Activated naive CD8-positive, alpha-beta T cell treated with anti-CD3 and anti-CD28 coated beads, Interleukin-2, amount 50 U/mL, for 16 hours (primary cell): ENCODE measurements around the gene INTS2.
A peak's percentile ranks its signal among the peaks of the same experiment; 100 is the strongest.
"Not testable (repeated sequence)": the region's sequence is repeated elsewhere in the genome, so short reads cannot be mapped to it uniquely, and the experiment has no call there.

ENCODE experiments used
- DNase-seq: peaks from one replicate; pipeline ENCODE4 v3.0.0-alpha.2; 2020; ENCODE audit warnings: low read depth, low spot score

The INTS2 gene

GRCh38 chr17:61849674-61850073 lies 78.1 kb downstream of the INTS2 start:
- DNase-seq = no peak

- no peak for DNase-seq
Measured at GRCh38 chr17:61848896-61849295, 78.9 kb downstream of the INTS2 start.

- no peak for DNase-seq
Measured at GRCh38 chr17:61848247-61848646, 79.5 kb downstream of the INTS2 start.

- DNase-seq = no peak
Measured at GRCh38 chr17:61847659-61848058, 80.1 kb downstream of the INTS2 start.

GRCh38 chr17:61846761-61847375 lies 80.9 kb downstream of the INTS2 start:
- DNase-seq = no peak

- DNase-seq = no peak
Measured at GRCh38 chr17:61846088-61846487, 81.7 kb downstream of the INTS2 start.

- DNase-seq = no peak
Measured at GRCh38 chr17:61843435-61843834, 84.3 kb downstream of the INTS2 start.

- no peak for DNase-seq
Measured at GRCh38 chr17:61842899-61843298, 84.9 kb downstream of the INTS2 start.

- no peak for DNase-seq
Measured at GRCh38 chr17:61839300-61839786, 88.4 kb downstream of the INTS2 start.

- DNase-seq = peak; percentile 2
Measured at GRCh38 chr17:61837175-61838051, 90.4 kb downstream of the INTS2 start.

GRCh38 chr17:61836266-61837174 lies 91.3 kb downstream of the INTS2 start:
- no peak for DNase-seq

GRCh38 chr17:61835606-61836005 lies 92.2 kb downstream of the INTS2 start:
- DNase-seq = no peak

GRCh38 chr17:61834610-61835009 lies 93.2 kb downstream of the INTS2 start:
- DNase-seq = no peak

- no peak for DNase-seq
Measured at GRCh38 chr17:61833536-61834193, 94.1 kb downstream of the INTS2 start.

GRCh38 chr17:61832463-61832862 lies 95.3 kb downstream of the INTS2 start:
- no peak for DNase-seq

- DNase-seq = no peak
Measured at GRCh38 chr17:61831099-61831498, 96.7 kb downstream of the INTS2 start.

- no peak for DNase-seq
Measured at GRCh38 chr17:61828694-61829093, 99.1 kb downstream of the INTS2 start.

GRCh38 chr17:61827649-61828395 lies 100.0 kb downstream of the INTS2 start:
- DNase-seq = no peak

- not testable (repeated sequence) for DNase-seq
Measured at GRCh38 chr17:61826866-61827265, 100.9 kb downstream of the INTS2 start.

GRCh38 chr17:61826198-61826597 lies 101.6 kb downstream of the INTS2 start:
- DNase-seq = not testable (repeated sequence)
